A549 (cell line): ENCODE results near the gene LRRC51.

Experiments
- CTCF ChIP-seq: fragments of >200 bp; sonication (Bioruptor Twin); formaldehyde crosslinking; IDR thresholded peaks from 3 replicates; pipeline ENCODE4 v1.5.1; 2016
- ELK1 ChIP-seq: fragments of 150-350 bp; IDR thresholded peaks from 2 replicates; pipeline ENCODE4 v1.6.1; 2014; ENCODE audit warnings: low read depth, mild to moderate bottlenecking, low read length
- HOXB13 ChIP-seq: fragments of 250-450 bp; sonication (Bioruptor Pico); IDR thresholded peaks from 2 replicates; pipeline ENCODE4 v1.5.0; 2020; ENCODE audit warnings: low read depth, mild to moderate bottlenecking, moderate library complexity
- NFE2L2 ChIP-seq: fragments of 150-350 bp; conservative IDR thresholded peaks from 2 replicates; pipeline ENCODE4 v1.6.1; 2014; ENCODE audit warnings: low read length
- PHF8 ChIP-seq: fragments of 200-600 bp; sonication (generic); IDR thresholded peaks from 2 replicates; pipeline ENCODE4 v1.6.1; 2016; ENCODE audit warnings: low read depth, mild to moderate bottlenecking, antibody characterized with exemption, moderate library complexity, borderline replicate concordance
- POLR2A ChIP-seq: IDR thresholded peaks from 2 replicates; pipeline ENCODE4 v1.6.1; 2012; ENCODE audit warnings: mild to moderate bottlenecking, low read length

GRCh38 chr11:72067676-72068075 is 13.0 kb upstream of the LRRC51 start:
- TF ChIP-seq CTCF (no peak), PHF8 (no peak), ELK1 (no peak), NFE2L2 (no peak), POLR2A (no peak), HOXB13 (CRISPR knock-in tag) (no peak)
